ENCODE results near the gene ADORA1.

Gene ADORA1

GRCh38 chr1:203093754-203094410, 33.6 kb upstream of the ADORA1 start:
- no peak for DNase-seq (ENCODE audit: extremely low read depth, low read depth)
- TF ChIP-seq, protein P1, sequence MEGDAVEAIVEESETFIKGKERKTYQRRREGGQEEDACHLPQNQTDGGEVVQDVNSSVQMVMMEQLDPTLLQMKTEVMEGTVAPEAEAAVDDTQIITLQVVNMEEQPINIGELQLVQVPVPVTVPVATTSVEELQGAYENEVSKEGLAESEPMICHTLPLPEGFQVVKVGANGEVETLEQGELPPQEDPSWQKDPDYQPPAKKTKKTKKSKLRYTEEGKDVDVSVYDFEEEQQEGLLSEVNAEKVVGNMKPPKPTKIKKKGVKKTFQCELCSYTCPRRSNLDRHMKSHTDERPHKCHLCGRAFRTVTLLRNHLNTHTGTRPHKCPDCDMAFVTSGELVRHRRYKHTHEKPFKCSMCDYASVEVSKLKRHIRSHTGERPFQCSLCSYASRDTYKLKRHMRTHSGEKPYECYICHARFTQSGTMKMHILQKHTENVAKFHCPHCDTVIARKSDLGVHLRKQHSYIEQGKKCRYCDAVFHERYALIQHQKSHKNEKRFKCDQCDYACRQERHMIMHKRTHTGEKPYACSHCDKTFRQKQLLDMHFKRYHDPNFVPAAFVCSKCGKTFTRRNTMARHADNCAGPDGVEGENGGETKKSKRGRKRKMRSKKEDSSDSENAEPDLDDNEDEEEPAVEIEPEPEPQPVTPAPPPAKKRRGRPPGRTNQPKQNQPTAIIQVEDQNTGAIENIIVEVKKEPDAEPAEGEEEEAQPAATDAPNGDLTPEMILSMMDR (IDR thresholded peaks at IDR 0.05; ENCODE audit: low read depth, low read length, missing control alignments): no peak
- H3K4me3 ChIP-seq (replicated peaks; ENCODE audit: low read depth, low read length): no peak overlapping the region

- no peak overlapping the region for H3K4me3 ChIP-seq (replicated peaks; ENCODE audit: low read depth, low read length)
- TF ChIP-seq, protein P1 (IDR thresholded peaks at IDR 0.05; ENCODE audit: low read depth, low read length, missing control alignments): no peak
- DNase-seq (ENCODE audit: extremely low read depth, low read depth): no peak
Measured at GRCh38 chr1:203095061-203095690, 32.4 kb upstream of the ADORA1 start.

- H3K4me3 ChIP-seq (replicated peaks; ENCODE audit: low read depth, low read length): no peak overlapping the region
- TF ChIP-seq, protein P1 (IDR thresholded peaks at IDR 0.05; ENCODE audit: low read depth, low read length, missing control alignments): no peak
- DNase-seq (ENCODE audit: extremely low read depth, low read depth): no peak
Measured at GRCh38 chr1:203096566-203096965, 31.0 kb upstream of the ADORA1 start.

DNA sequence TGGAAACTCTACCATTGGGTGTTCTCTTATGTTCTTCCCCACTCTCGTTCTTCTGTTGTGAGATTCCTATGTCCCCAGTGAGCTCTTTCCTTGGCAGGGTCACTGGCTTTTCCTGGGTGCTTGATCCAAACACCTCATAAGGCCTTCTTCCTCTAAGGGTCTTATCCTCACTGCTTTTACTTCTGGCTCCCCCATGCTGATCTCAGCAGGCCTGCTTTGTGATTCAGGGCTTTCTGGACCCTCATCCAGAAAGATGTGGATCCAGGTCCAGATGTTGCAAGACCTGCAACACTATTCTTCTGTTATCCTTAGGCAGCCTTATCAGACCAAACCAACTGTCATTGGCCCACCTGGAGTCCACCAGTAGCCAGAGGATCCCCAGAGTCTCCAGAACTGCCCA, 30.5 kb upstream of the ADORA1 start:
- no peak for DNase-seq (ENCODE audit: extremely low read depth, low read depth)
- TF ChIP-seq, protein P1 (IDR thresholded peaks at IDR 0.05; ENCODE audit: low read depth, low read length, missing control alignments): no peak
- no peak overlapping the region for H3K4me3 ChIP-seq (replicated peaks; ENCODE audit: low read depth, low read length)

DNA sequence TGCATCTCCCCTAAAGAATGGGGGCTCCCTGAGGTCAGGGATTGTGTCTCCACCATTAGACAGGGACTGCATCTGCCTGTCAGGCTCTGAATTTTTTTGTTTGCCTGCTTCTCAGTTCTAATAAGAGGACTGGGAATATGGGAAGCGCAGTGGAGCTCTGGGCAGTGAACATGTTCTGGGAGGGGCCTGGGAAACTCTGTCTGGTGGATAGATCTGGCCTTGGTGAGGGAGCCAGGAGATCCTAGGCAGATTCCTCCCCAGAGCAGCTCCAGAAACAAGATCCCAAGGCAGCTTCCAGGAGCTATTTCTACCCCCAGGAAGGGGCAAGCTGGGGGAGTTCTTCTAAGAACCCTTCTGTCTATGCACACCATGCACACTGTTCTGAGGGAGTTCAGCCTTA, 29.1 kb upstream of the ADORA1 start:
- TF ChIP-seq, protein P1 (IDR thresholded peaks at IDR 0.05; ENCODE audit: low read depth, low read length, missing control alignments): no peak
- no peak overlapping the region for H3K4me3 ChIP-seq (replicated peaks; ENCODE audit: low read depth, low read length)
- no peak for DNase-seq (ENCODE audit: extremely low read depth, low read depth)

DNA sequence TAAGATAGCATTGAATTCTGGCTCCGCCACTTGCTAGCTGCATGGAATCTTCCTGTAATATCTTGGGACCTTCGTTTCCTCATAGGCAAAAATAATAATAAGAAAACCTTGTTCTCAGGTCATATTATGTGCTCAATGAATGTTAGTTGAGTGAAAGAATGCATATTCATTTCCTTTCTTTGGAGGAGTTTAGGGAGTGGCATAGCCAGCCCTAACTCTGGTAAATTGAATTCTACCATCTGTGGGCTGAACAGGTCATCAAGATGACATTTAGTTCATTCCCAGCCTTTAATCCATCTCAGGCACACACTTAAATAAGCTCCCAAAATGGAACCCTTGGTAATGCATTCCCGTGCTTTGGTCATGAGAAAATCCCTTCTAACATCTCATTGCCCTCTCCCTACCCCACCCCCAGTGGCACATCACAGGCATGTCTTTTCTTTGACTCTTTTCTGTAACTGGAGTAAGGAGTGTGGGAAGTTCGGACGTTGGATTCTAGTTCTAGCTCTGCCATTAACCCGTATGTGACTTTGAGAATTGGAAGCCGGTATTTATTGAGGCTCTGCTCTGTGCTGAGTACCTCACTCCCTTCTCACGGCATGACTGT, 28.5 kb upstream of the ADORA1 start:
- TF ChIP-seq, protein P1 (IDR thresholded peaks at IDR 0.05; ENCODE audit: low read depth, low read length, missing control alignments): no peak
- DNase-seq (ENCODE audit: extremely low read depth, low read depth): no peak

More for the DNA sequence above, 28.5 kb upstream of the ADORA1 start:
- H3K4me3 ChIP-seq (replicated peaks; ENCODE audit: low read depth, low read length): no peak overlapping the region

All from HFF-Myc (cell line).